ENCODE data around the gene SPATA33.

The SPATA33 gene

GRCh38 chr16:89672177-89672941 lies 14.7 kb downstream of the SPATA33 start:
- no peak for TF ChIP-seq CTCF (conservative IDR thresholded peaks at IDR 0.05; ENCODE audit: control insufficient read depth, insufficient read depth, low read depth, low read length)
- DNase-seq (ENCODE audit: low read depth) = no peak
- no peak overlapping the region for H3K4me3 ChIP-seq (ENCODE audit: control insufficient read depth, low read depth, low read length)

- H3K4me3 ChIP-seq (ENCODE audit: control insufficient read depth, low read depth, low read length) = no peak overlapping the region
- no peak for DNase-seq (ENCODE audit: low read depth)
- no peak for TF ChIP-seq CTCF (conservative IDR thresholded peaks at IDR 0.05; ENCODE audit: control insufficient read depth, insufficient read depth, low read depth, low read length)
Observed at GRCh38 chr16:89678258-89678657, 20.6 kb downstream of the SPATA33 start.

GRCh38 chr16:89685916-89686315 lies 28.3 kb downstream of the SPATA33 start:
- H3K4me3 ChIP-seq (ENCODE audit: control insufficient read depth, low read depth, low read length) = no peak overlapping the region
- TF ChIP-seq CTCF (conservative IDR thresholded peaks at IDR 0.05; ENCODE audit: control insufficient read depth, insufficient read depth, low read depth, low read length) = no peak
- DNase-seq (ENCODE audit: low read depth) = no peak

- no peak for TF ChIP-seq CTCF (conservative IDR thresholded peaks at IDR 0.05; ENCODE audit: control insufficient read depth, insufficient read depth, low read depth, low read length)
Observed at GRCh38 chr16:89686520-89687091, 29.0 kb downstream of the SPATA33 start, which contains the start of gene CDK10. Gene CDK10, plus strand, starts transcription at chr16:89686689. Its CDS starts 22 bp downstream, at chr16:89686711.

GRCh38 chr16:89687092-89687940 lies 29.7 kb downstream of the SPATA33 start:
- TF ChIP-seq CTCF (conservative IDR thresholded peaks at IDR 0.05; ENCODE audit: control insufficient read depth, insufficient read depth, low read depth, low read length) = no peak
- H3K4me3 ChIP-seq (ENCODE audit: control insufficient read depth, low read depth, low read length) = peak overlapping the region; percentile 80
- peak; percentile 66 for DNase-seq (ENCODE audit: low read depth)

More at GRCh38 chr16:89686520-89687091, 29.0 kb downstream of the SPATA33 start, which contains the start of gene CDK10:
- DNase-seq (ENCODE audit: low read depth) = peak; percentile 79
- peak within 1 kb of the TSS; percentile 80 for H3K4me3 ChIP-seq (ENCODE audit: control insufficient read depth, low read depth, low read length)

- no peak overlapping the region for H3K4me3 ChIP-seq (ENCODE audit: control insufficient read depth, low read depth, low read length)
- DNase-seq (ENCODE audit: low read depth) = no peak
- TF ChIP-seq CTCF (conservative IDR thresholded peaks at IDR 0.05; ENCODE audit: control insufficient read depth, insufficient read depth, low read depth, low read length) = no peak
Observed at GRCh38 chr16:89688395-89688794, 30.8 kb downstream of the SPATA33 start.
